Loucy (cell line): ENCODE data around the gene SLC39A11.

Experiments used
- EZH2phosphoT487 ChIP-seq: fragments of 200-600 bp; IDR thresholded peaks from 2 replicates; pipeline ENCODE4 v1.6.1; 2018; ENCODE audit warnings: antibody characterized with exemption, mild to moderate bottlenecking, moderate library complexity, borderline replicate concordance
- TF ChIP-seq, protein P1 (sequence below): fragments of 200-600 bp; sonication (generic); conservative IDR thresholded peaks from 2 replicates; pipeline ENCODE4 v1.5.1; 2014; ENCODE audit warnings: mild to moderate bottlenecking, antibody characterized with exemption, low read length

DNA sequence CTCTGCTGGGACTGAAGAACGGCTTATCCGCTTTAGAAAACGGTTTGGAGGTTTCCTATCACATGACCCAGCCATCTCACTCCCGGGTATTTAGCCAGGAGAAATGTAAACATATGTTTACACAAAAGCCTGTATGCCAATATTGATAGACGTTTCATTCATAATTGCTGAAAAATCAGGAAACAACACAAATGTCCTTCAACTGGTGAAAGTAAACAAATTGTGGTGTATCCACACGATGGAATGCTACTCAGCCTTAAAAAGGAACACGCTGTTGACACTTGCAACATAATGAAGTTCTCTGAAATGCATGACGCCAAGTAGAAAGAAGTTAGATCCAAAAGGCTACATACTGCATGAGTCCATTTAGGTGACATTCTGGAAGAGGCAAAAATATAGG lies 157.6 kb downstream of the SLC39A11 start:
- TF ChIP-seq, protein P1, sequence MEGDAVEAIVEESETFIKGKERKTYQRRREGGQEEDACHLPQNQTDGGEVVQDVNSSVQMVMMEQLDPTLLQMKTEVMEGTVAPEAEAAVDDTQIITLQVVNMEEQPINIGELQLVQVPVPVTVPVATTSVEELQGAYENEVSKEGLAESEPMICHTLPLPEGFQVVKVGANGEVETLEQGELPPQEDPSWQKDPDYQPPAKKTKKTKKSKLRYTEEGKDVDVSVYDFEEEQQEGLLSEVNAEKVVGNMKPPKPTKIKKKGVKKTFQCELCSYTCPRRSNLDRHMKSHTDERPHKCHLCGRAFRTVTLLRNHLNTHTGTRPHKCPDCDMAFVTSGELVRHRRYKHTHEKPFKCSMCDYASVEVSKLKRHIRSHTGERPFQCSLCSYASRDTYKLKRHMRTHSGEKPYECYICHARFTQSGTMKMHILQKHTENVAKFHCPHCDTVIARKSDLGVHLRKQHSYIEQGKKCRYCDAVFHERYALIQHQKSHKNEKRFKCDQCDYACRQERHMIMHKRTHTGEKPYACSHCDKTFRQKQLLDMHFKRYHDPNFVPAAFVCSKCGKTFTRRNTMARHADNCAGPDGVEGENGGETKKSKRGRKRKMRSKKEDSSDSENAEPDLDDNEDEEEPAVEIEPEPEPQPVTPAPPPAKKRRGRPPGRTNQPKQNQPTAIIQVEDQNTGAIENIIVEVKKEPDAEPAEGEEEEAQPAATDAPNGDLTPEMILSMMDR, result no peak
- TF ChIP-seq EZH2phosphoT487, result no peak
